HG03196 (cell line): ENCODE data around the gene ERGIC3.
"Not testable (repeated sequence)": the region's sequence is repeated elsewhere in the genome, so short reads cannot be mapped to it uniquely, and the experiment has no call there.

Source experiments
- ATAC-seq: cut with Tn5 transposase; IDR thresholded peaks from one replicate; pipeline ENCODE4 v1.9.1; 2021; ENCODE audit not compliant: unreplicated experiment

Gene ERGIC3

GRCh38 chr20:35517767-35518166 is 24.1 kb upstream of the ERGIC3 start:
- not testable (repeated sequence) for ATAC-seq

- no peak for ATAC-seq
Measured at GRCh38 chr20:35518955-35519354, 22.9 kb upstream of the ERGIC3 start.

DNA sequence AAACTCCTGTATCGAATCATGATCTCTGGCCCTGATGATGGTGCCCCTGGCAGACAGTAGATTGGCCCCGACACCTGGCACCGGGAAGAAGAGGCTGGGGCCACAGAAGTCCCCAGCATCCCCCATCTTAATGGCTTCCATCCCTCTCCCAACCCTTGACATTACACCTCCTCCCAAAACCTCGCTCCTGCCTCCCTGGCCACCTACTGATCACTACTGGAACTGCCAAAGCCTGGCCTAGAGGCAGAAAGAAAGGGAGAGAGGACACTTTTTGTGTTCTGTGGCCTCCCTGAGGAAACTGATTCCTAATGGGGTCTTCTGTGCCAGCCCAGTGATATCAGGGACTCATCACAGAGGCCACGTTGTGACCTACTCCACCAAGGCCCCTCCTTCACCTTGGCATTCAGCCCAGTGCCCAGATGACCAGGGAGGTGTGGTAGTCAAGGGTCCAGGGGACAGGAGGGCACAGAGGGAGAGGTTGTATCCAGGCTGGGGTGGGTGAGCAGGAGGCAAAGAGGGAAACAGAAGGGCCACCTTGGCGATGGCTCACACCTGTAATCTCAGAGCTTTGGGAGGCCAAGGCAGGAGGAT is 18.5 kb upstream of the ERGIC3 start:
- ATAC-seq = no peak

GRCh38 chr20:35525639-35526038 is 16.2 kb upstream of the ERGIC3 start:
- ATAC-seq = no peak

- no peak for ATAC-seq
Measured at GRCh38 chr20:35527122-35527769, 14.6 kb upstream of the ERGIC3 start.

DNA sequence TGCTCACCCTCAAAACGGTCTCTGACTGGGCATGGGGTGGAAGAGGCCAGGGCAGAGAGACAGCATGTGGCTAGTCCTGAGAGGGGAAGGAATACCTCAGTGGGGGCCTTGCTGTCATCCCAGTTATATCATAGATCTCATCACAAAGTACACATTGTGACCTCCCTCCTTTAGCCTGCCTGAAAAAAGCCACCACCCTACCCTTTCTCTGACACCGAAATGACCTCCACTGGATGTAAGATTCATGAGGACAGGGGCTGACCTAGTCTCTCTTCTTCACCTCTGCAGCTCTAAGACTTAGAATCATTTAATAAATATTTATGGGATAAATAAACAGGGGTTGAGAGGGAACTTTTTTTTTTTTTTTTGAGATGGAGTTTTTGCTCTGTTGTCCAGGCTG is 12.3 kb upstream of the ERGIC3 start, which contains the start of gene C20orf173:
TSS of gene C20orf173 (minus strand) at position 101 of the 400 bp plus-strand sequence. CDS start 279 bp downstream, outside the sequence.
- no peak for ATAC-seq

DNA sequence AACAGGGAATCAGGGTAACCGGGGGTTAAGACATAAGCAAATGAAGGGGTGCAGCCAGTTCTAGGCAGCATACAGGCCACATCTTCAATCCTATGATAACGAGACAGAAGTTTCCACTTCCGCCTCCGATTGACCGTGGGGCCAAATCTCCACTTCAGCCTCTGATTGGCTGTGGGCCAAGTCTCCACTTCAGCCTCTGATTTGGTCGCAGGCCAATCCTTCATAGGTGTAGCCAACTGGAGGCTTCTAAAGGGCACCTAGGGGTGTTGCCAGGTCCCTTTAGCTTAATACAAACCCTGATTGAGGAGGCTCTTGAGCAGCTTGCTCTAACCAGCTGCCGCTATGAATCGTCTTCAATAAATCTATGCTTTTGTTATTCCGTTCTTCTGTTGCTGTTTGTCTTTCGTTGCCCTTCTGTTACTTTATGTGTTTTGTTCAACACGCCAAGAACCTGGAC is 2.1 kb upstream of the ERGIC3 start:
- no peak for ATAC-seq

DNA sequence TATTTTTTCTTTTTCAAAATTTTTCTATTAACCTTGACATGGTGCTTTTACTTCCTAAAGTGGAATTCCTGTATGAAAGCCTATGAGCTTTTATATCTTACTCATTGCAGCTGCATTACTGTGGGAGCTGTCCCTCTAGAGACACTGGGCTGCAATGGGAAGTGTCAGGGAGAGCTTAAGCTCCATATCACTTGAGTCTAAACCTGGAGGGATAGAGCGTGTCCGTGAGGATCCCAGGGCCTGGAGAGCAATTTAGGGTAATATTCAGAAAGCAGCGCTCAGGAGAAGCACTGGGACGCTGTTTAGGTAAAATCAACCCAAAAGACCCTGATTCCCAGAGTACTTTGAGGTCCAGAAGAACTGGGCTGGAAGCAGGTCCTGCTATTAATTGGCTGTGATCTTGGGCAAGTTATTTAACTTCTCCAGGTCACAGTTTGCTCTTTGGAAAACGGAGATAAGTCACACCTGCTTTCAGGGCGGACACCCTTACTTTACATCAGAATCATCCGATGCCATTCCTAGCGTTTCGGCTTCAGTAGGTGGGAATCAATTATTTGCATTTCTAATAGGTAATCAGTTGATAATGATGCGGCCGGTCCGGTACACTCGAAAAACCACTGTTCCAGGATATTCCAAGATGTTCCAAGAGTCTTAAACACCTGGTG is 628 bp upstream of the ERGIC3 start:
- no peak for ATAC-seq

DNA sequence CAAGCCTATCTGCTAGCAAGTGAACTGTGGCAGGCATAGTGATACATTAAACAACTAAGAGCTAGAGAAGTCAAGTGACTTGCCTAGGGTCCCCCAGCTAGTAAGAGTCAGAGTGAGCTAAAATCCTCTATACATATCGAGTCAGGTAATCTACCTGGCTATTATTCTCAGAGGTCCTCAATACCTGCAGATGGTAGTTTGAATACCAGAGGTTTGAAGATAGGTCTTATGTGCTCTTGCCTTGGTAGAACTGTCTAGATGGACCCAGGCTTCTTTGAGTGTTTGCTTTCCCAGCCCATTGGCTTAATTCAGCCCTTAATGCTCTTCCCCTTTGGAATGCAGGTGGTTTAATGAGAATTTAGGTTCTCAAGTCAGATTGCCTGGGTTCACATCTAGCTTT is 1.1 kb downstream of the ERGIC3 start:
- no peak for ATAC-seq

DNA sequence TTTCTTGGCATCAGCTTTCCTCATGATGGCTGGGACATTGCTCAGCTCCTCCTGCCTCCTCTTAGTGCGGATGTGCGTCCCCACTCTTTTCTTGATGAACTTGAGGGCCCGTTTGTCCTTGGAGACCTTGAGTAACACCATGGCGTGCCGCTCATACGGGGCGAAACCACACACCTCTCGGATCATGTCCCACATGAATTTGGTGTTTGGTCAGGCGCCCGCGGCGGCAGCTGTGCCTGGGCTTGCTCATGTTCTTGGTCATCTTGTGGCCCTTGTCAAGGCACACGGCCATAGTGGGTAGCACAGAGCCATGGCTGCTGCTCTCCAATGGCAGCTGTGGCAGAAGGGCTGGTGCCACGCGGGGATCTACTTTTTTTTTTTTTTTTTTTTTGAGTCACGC is 2.6 kb downstream of the ERGIC3 start:
- ATAC-seq = no peak

DNA sequence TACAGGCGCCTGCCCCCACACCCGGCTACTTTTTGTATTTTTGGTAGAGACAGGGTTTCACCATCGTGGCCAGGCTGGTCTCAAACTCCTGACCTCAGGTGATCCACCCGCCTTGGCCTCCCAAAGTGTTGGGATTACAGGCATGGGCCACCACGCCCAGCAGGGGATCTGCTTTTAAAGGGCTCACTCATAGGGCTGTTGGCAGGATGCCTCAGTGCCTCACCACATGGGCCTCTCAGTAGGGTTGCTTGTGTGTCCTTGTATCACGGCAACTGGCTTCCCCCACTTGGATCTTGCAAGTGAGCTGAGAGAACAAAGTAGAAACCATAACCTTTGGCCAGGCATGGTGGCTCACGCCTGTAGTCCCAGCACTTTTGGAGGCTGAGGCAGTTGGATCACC is 3.1 kb downstream of the ERGIC3 start:
- not testable (repeated sequence) for ATAC-seq

DNA sequence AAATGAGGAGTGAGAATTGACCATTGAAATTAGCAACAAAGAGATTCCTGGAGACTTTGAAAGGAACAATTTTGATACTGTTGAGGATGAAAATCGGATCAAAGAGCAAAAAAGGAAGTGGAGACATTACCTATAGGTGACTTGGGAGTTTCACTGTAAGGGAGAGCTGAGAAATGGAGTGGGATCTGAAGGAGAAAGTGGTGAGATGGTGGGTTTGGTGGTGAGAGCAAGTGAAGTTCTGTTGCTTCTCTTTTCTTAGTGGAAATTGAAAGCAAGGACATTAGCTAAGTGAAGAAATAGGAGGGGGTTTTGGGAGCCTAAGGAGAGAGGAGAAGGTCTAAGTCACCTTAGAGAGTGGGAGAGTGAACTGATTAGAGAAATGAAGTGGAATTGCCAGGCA is 4.2 kb downstream of the ERGIC3 start:
- no peak for ATAC-seq

DNA sequence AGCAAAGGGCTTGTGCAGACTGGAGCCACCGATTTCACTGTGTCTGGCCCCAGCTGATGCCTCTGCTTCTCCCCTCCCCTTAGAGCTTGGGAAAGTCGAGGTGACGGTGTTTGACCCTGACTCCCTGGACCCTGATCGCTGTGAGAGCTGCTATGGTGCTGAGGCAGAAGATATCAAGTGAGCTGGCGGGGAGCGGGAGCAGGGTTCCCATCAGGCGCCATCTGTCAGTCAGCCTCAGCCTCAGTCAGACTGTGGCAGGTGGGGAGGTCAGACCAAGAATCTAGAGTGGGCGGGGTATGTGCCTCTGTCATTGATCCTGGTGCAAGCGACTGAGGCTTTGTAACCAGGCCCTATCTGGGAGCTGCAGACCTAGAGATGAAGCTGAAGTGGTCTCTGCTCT is 5.5 kb downstream of the ERGIC3 start:
- ATAC-seq = no peak

GRCh38 chr20:35551503-35551902 is 9.6 kb downstream of the ERGIC3 start:
- no peak for ATAC-seq

- no peak for ATAC-seq
Measured at GRCh38 chr20:35552914-35553313, 11.0 kb downstream of the ERGIC3 start.

DNA sequence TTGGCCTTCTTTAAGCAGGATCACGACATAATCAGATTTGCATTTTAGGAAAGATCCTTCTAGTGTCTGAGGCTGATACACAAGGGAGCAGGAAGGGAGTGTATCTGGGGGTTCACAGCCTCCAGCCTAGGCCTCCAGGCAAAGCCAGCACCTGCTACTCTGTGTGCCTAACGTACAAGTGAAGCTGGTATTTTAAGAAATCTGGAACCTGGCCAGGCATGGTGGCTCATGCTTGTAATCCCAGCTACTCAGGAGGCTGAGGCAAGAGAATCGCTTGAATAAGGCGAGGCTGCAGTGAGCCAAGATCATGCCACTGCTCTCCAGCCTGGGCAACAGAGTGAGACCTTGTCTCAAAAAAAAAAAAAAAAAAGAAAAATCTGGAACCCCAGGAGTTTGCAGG is 13.6 kb downstream of the ERGIC3 start:
- not testable (repeated sequence) for ATAC-seq

- ATAC-seq = no peak
Measured at GRCh38 chr20:35555951-35556645, 14.2 kb downstream of the ERGIC3 start.

DNA sequence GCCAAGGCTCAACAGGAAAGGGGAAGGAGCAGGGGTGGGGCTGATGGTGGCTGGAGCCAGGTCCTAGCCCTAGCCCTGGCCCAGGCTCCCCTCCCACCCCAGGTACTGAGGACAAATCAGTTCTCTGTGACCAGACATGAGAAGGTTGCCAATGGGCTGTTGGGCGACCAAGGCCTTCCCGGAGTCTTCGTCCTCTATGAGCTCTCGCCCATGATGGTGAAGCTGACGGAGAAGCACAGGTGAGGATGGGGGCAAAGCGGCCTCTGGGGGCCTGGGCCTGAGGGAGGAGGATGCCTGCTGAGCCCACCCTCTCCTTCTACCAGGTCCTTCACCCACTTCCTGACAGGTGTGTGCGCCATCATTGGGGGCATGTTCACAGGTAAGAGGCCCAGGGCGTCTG is 15.0 kb downstream of the ERGIC3 start:
- no peak for ATAC-seq

DNA sequence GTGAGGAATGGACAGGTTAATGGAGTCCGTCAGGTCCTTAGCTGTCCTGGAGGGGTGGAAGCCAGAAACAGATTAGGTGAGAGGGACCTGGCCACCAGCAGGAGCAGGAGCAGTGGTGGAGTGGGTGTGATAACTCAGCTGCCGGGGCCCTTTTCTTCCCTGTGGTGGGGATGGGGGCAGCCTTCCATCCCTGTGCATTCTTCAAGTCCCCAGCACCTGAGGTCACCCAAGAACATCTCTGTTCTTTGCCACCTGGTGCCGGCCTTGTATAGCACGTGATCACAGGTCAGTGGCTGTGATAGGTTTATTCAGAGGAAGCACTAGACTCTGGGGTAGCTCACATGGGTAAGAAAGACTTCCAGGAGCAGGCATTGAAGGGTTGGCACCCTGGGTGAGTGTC is 16.6 kb downstream of the ERGIC3 start:
- no peak for ATAC-seq

GRCh38 chr20:35559042-35559693 is 17.3 kb downstream of the ERGIC3 start:
- no peak for ATAC-seq

DNA sequence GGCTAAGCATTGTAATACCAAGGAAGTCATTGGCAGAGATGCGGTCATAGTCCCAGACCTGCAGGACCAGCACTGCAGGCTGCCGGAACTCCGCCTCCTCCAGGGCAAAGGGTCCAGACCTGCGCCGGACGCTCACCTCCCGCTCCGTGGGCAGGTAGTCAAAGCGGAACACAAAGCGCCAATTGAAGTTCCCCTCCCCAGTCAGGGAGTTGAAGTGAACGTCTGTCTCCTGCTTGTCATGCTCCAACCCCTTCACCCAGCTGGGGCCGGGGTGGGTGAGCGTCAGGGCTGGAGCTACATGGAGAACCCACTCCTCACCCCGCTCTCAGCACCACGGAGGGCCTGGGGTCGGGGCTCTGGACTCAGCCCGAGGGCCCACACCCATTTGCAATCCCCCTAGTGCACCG is 18.2 kb downstream of the ERGIC3 start:
- no peak for ATAC-seq
